KOPT-K1 (cell line): ENCODE data around the gene TRAF5.

Experiments
- H3K27ac ChIP-seq: fragments of 200-600 bp; sonication (generic); 2 replicates; pipeline ENCODE4 v1.5.1; 2016; ENCODE audit warnings: antibody characterized with exemption, mild to moderate bottlenecking, low read depth, low read length; ENCODE audit not compliant: poor library complexity, severe bottlenecking
- H3K36me3 ChIP-seq: fragments of 200-600 bp; sonication (generic); 2 replicates; pipeline ENCODE4 v1.5.1; 2017; ENCODE audit warnings: antibody characterized with exemption, mild to moderate bottlenecking, low read length, moderate library complexity; ENCODE audit not compliant: insufficient read depth
- H3K9me3 ChIP-seq: fragments of 200-600 bp; sonication (generic); 2 replicates; pipeline ENCODE4 v1.5.1; 2017; ENCODE audit warnings: antibody characterized with exemption, low read length, mild to moderate bottlenecking; ENCODE audit not compliant: insufficient read depth, poor library complexity, severe bottlenecking

TRAF5 gene

GRCh38 chr1:211334986-211335385 is 8.4 kb downstream of the TRAF5 start:
- H3K27ac ChIP-seq, result peak overlapping the region; percentile 72
- no peaks in the 10 kb centered on the region for H3K9me3 ChIP-seq
- peaks cover 10% of the 10 kb centered on the region; the same call in 1 of the 2 replicates for H3K36me3 ChIP-seq

- H3K36me3 ChIP-seq, result peaks cover 7% of the 10 kb centered on the region; the same call in 1 of the 2 replicates
Observed at GRCh38 chr1:211335522-211336157, 9.0 kb downstream of the TRAF5 start.

GRCh38 chr1:211336161-211336560 is 9.5 kb downstream of the TRAF5 start:
- peak overlapping the region; percentile 72 for H3K27ac ChIP-seq
- no peaks in the 10 kb centered on the region for H3K9me3 ChIP-seq
- H3K36me3 ChIP-seq, result peaks cover 4% of the 10 kb centered on the region; the same call in 1 of the 2 replicates

More at GRCh38 chr1:211335522-211336157, 9.0 kb downstream of the TRAF5 start:
- Histone ChIP-seq H3K27ac (peak overlapping the region; percentile 72), H3K9me3 (no peaks in the 10 kb centered on the region)

DNA sequence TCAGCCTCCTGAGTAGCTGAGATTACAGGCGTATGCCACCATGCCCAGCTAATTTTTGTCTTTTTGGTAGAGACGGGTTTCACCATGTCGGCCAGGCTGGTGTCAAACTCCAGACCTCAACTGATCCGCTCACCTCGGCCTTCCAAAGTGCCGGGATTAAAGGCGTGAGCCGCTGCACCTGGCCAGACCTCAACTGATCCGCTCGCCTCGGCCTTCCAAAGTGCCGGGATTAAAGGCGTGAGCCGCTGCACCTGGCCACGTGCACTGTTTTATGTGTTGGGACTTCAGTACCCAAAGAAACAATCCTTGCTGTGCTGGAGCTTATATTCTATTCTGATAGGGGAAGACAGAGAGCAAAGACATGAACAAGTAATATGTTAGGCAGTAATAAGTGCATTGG is 10.1 kb downstream of the TRAF5 start:
- Histone ChIP-seq H3K9me3 (no peaks in the 10 kb centered on the region), H3K36me3 (peaks cover 4% of the 10 kb centered on the region; the same call in 1 of the 2 replicates), H3K27ac (peak overlapping the region; percentile 72)

DNA sequence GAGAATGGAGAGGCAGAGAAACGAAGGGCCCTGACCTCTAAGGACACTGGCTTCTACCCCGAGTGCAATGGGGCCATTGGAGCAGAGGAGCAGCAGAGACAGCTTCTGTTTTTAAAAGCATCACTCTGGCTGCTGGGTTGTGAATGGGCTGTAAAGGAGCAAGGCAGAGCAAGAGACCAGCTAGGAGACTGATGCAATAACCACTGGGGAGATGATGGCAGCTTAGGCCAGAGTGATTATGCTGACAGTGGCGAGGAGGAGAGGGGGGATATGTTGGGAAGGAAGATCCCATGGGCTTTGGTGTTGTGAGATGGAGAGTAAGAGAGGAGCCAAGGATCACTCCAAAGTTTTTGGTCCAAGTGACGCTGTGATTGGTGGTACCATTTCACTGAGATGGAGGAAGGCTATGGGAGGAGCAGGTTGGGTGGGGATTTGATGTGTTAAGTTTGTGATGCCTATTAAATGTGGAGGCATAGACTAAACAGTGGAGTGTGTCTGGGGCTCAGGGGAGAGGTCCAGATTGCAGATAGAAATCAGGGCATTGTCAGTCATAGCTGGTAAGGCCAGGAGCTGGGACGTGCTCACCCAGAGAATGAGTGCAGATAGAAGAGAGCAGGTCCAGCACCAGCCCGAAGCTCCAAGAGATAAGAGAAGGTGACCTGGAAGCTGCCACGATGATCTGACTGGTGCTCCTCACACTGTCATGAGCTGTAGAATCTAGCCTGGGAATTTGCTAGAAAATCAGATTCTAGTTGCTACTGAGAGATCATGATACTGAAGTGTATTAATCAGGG is 11.0 kb downstream of the TRAF5 start:
- peaks cover 4% of the 10 kb centered on the region; the same call in 1 of the 2 replicates for H3K36me3 ChIP-seq
- no peaks in the 10 kb centered on the region for H3K9me3 ChIP-seq
- peak overlapping the region; percentile 72 for H3K27ac ChIP-seq

DNA sequence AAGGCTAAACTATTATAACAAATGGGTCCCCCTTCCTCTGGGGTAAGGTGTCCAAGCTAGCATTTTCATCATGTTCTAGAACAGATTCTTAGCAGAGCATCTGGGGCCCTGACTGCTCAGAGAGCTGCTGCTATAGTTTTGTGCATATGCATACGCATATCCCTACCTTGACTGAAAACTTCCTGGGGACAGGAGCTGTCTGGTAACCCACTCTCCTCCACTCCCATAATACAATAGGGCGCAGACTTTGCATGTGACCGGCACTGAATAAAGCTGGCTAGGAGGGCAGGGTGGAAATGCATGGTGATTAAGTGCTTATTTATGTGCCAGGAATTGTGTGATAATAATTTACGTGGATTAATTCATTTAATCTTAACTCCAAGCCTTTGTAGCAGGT is 11.6 kb downstream of the TRAF5 start:
- H3K36me3 ChIP-seq, result peaks cover 4% of the 10 kb centered on the region; the same call in 1 of the 2 replicates
- H3K27ac ChIP-seq, result peak overlapping the region; percentile 72

GRCh38 chr1:211339631-211340041 is 13.0 kb downstream of the TRAF5 start:
- Histone ChIP-seq H3K36me3 (peaks cover 10% of the 10 kb centered on the region; the same call in 1 of the 2 replicates), H3K9me3 (no peaks in the 10 kb centered on the region), H3K27ac (peak overlapping the region; percentile 42)

More for the DNA sequence above, 11.6 kb downstream of the TRAF5 start:
- H3K9me3 ChIP-seq, result no peaks in the 10 kb centered on the region

DNA sequence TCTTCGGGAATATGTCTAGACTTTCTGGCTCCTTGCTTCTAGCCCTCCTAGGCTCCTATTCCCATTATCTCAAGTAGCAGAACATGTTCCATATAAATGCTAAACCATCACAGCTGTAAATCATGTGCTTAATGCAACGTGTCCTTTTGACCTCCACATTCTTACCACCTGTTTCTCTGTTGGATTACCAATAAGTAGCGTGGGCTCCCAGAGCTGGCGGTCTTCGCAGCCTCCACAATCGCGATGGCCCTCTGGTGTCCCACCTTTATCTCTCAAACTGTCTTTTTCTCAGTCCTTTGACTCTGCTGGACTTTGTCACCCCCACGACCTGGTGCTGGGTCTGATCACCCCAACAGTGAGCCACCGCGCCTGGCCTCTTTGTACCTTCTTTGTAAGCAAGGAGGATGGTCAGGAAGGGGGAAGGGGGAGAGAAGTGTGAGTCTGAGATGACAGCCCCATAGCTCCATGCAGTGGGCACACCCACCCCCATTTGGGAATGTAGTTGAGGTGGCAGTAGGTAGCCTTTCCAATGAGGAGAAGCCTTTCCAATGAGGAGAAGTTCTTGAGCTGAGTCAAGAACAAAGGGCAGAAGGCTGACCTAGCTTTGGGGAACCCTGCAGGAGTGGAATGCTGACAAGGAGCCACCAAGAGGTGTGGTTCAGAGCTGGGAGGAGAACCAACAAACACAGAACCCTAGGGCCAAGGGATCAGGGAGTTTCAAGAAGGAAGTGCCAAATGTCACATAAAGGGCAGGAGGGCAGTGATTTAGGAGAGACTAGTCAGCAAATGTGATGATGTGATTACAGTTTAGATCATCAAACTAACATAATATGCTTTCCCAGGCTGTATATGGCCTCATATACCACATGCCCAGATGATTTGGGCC is 14.2 kb downstream of the TRAF5 start:
- peaks cover 10% of the 10 kb centered on the region; the same call in 1 of the 2 replicates for H3K36me3 ChIP-seq
- no peak overlapping the region for H3K27ac ChIP-seq
- H3K9me3 ChIP-seq, result no peaks in the 10 kb centered on the region

GRCh38 chr1:211341999-211342398 is 15.4 kb downstream of the TRAF5 start:
- H3K36me3 ChIP-seq, result peaks cover 10% of the 10 kb centered on the region; the same call in 1 of the 2 replicates
- no peaks in the 10 kb centered on the region for H3K9me3 ChIP-seq
- H3K27ac ChIP-seq, result no peak overlapping the region

DNA sequence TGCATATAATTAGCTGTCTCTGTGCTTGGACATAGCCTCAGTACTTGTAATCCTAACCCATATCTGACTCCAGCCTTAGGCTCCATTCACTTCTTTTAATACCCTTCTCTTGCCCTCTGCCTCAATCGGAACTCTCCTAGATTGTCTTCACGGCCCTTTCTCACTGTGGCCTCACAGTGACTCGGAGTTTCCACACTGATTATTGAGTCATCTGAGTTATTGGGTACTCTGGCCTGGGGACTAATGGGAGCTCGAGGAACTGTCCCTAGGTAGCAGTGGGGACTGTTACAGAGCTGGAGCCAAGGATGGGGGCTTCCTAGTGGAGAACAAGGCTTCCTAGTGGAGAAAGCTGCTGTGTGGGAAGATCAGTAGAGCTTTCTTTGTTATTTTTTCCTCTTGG is 17.0 kb downstream of the TRAF5 start:
- Histone ChIP-seq H3K9me3 (no peaks in the 10 kb centered on the region), H3K27ac (no peak overlapping the region), H3K36me3 (peaks cover 19% of the 10 kb centered on the region; the same call in 1 of the 2 replicates)

DNA sequence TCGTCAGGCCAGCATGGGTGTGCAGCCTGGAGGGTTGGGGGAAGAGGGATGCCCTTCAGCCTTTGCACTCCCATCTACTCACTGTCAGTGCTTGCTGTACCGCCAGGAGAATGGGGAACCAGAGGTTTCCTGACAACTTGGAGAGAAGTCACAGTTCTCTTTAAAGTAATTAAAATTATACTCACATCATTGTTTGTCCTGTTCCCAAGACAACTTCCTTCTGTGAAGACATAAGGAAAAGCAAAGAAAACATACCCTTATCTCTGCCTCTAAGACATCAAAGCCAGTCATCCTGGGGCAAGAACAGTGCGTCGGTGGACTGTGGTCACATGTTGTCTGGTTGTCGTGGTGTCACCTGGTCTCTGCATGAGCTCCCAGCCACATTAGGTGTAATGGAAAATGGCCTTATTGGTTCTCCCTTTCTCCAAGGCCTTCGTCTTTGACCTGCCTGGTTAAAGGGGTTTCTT is 17.6 kb downstream of the TRAF5 start:
- Histone ChIP-seq H3K9me3 (no peaks in the 10 kb centered on the region), H3K36me3 (peaks cover 14% of the 10 kb centered on the region; the same call in 1 of the 2 replicates), H3K27ac (no peak overlapping the region)

- peaks cover 18% of the 10 kb centered on the region; the same call in 1 of the 2 replicates for H3K36me3 ChIP-seq
- peaks cover 5% of the 10 kb centered on the region for H3K9me3 ChIP-seq
- H3K27ac ChIP-seq, result no peak overlapping the region
Observed at GRCh38 chr1:211345719-211346118, 19.1 kb downstream of the TRAF5 start.

GRCh38 chr1:211347077-211347844 is 20.6 kb downstream of the TRAF5 start:
- H3K27ac ChIP-seq, result no peak overlapping the region

DNA sequence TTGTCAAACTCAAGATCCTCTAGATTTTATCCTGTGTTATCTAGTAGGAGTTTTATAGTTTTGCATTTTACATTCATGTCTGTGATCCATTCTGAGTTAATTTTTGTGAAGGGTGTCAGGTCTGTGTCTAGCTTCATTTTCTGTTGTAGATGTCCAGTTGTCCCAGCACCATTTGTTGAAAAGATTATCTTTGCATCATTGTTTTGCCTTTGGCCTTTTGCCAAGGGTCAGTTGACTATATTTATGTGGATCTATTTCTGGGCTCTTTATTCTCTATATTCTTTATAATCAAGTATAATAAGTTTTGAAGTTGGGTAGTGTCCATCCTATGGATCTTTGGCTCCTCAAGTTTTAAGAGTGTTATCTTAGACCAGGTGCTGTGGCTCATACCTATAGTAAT is 21.9 kb downstream of the TRAF5 start:
- H3K9me3 ChIP-seq, result peaks cover 23% of the 10 kb centered on the region

More at GRCh38 chr1:211347077-211347844, 20.6 kb downstream of the TRAF5 start:
- H3K36me3 ChIP-seq, result peaks cover 22% of the 10 kb centered on the region; the same call in 1 of the 2 replicates
- peaks cover 21% of the 10 kb centered on the region for H3K9me3 ChIP-seq

More for the DNA sequence above, 21.9 kb downstream of the TRAF5 start:
- peaks cover 22% of the 10 kb centered on the region; the same call in 1 of the 2 replicates for H3K36me3 ChIP-seq
- no peak overlapping the region for H3K27ac ChIP-seq
